ENCODE data around the gene ATG16L2. TPM values are rescaled to one million over a fixed set of nuclear protein-coding genes. Genes with fewer than 3 reads are reported as not detected.

Gene ATG16L2
- total and polyA plus RNA-seq, 2 donors (not counting 3 experiments of a cell fraction or from before 2014, with no cell fraction given), result 26.5 to 30.5 TPM

GRCh38 chr11:72788241-72788640, 26.0 kb upstream of the ATG16L2 start:
- TF ChIP-seq MYC (IDR thresholded peaks at IDR 0.05; ENCODE audit: low read depth, low read length) (no peak), FOS (IDR thresholded peaks at IDR 0.05; ENCODE audit: borderline replicate concordance, insufficient read depth, low read length) (no peak), CTCF (IDR thresholded peaks at IDR 0.05; ENCODE audit: extremely low read depth in 1 of 2, insufficient read depth in 1 of 2, low read depth in 1 of 2, low read length in 2 of 2) (no peak), POLR2A (IDR thresholded peaks at IDR 0.05; ENCODE audit: low read depth, low read length) (no peak), MAX (IDR thresholded peaks at IDR 0.05; ENCODE audit: insufficient read depth, insufficient read length) (no peak), POLR2AphosphoS5 (IDR thresholded peaks at IDR 0.05; ENCODE audit: insufficient read depth, low read depth, low read length) (no peak), GATA2 (IDR thresholded peaks at IDR 0.05; ENCODE audit: insufficient read depth, insufficient read length, low read depth, low read length) (no peak), EZH2 (IDR thresholded peaks at IDR 0.05; ENCODE audit: borderline replicate concordance, low read depth, low read length, severe bottlenecking) (no peak), JUN (IDR thresholded peaks at IDR 0.05; ENCODE audit: borderline replicate concordance, insufficient read depth, insufficient read length, low read depth) (no peak)
- no peaks in the 10 kb centered on the region for H3K36me3 ChIP-seq (ENCODE audit: control insufficient read depth in 2 of 2, extremely low read depth in 1 of 2, insufficient read depth in 2 of 2, low read length in 2 of 2)
- H3K9me1 ChIP-seq (replicated peaks; ENCODE audit: control insufficient read depth, extremely low read depth, insufficient read depth, low read length), result no peaks in the 10 kb centered on the region
- no peak overlapping the region for H3K9ac ChIP-seq (replicated peaks; ENCODE audit: extremely low read depth, insufficient read depth, low read length)
- ChIA-PET CTCF (interaction anchor here (0.8 to 3.2 kb wide), 2 partner anchors 57 to 63 kb away, joined by 4 to 20 read pairs; no protein-coding TSS in a partner anchor), POLR2A (no interaction called here)
- H4K20me1 ChIP-seq (replicated peaks; ENCODE audit: control insufficient read depth, extremely low read depth, insufficient read depth, low read length), result no peaks in the 10 kb centered on the region
- FAIRE-seq (no peak), DNase-seq (ENCODE audit: low read depth, low spot score) (no peak)
- no peak overlapping the region for H2AFZ ChIP-seq (ENCODE audit: low read depth, low read length)
- peaks cover 2% of the 10 kb centered on the region for H3K4me1 ChIP-seq (ENCODE audit: control insufficient read depth, extremely low read depth, insufficient read depth, low read length)
- no TSS peak for BruUV-seq (replicated peaks)
- H3K9me3 ChIP-seq (replicated peaks; ENCODE audit: control insufficient read depth, insufficient read depth, low read length), result no peaks in the 10 kb centered on the region
- no peak overlapping the region for H3K4me2 ChIP-seq (ENCODE audit: insufficient read depth, low read length)
- no peaks in the 10 kb centered on the region for H3K79me2 ChIP-seq (ENCODE audit: control insufficient read depth, insufficient read depth, low read length)
- intact Hi-C loops (cut with micrococcal nuclease) (no loop called here), dilution Hi-C loops (cut with MboI; ENCODE audit: extremely low pct_ligation_motif_present, low sequenced_read_pairs) (no loop called here)
- H3K27ac ChIP-seq (ENCODE audit: insufficient read depth, low read depth, low read length), result no peak overlapping the region
- H3K27me3 ChIP-seq (ENCODE audit: control insufficient read depth in 2 of 2, insufficient read depth in 2 of 2, low read length in 2 of 2), result no peaks in the 10 kb centered on the region
- H3K4me3 ChIP-seq (replicated peaks in 1 of 3; ENCODE audit: insufficient read depth in 1 of 3, low read depth in 1 of 3, low read length in 3 of 3), result no peak overlapping the region

Data from endothelial cell of umbilical vein (primary cell).